BJ (cell line): ENCODE results near the gene LRBA. TPM values are rescaled to one million over a fixed set of nuclear protein-coding genes. Genes with fewer than 3 reads are reported as not detected.

ENCODE experiments used
- CTCF ChIA-PET: fragments of 350-600 bp; formaldehyde crosslinking; extraction: SDS; loops from one replicate; lab custom pipeline; 2021; ENCODE audit warnings: antibody characterized with exemption, inconsistent platforms; lab: Yijun Ruan, JAX
- POLR2A ChIA-PET: fragments of 300-600 bp; sonication (Branson Sonifier 250); formaldehyde crosslinking; extraction: SDS; loops from one replicate; lab custom pipeline; 2021; ENCODE audit warnings: antibody characterized with exemption; lab: Charles Lee
- DNase-seq: peaks from one replicate; pipeline ENCODE4 v3.0.0-alpha.2; 2011; ENCODE audit warnings: low read depth
- H3K27me3 ChIP-seq: 2 replicates; pipeline ENCODE4 v1.6.0; 2011; ENCODE audit warnings: low read length; ENCODE audit not compliant: control insufficient read depth, insufficient read depth
- H3K36me3 ChIP-seq: 2 replicates; pipeline ENCODE4 v1.5.1; 2011; ENCODE audit warnings: low read length; ENCODE audit not compliant: control insufficient read depth, insufficient read depth
- H3K4me3 ChIP-seq: 2 replicates; pipeline ENCODE4 v1.5.1; 2011; ENCODE audit warnings: low read depth, mild to moderate bottlenecking, control low read depth, low read length
- polyA plus RNA-seq: library from polyadenylated mRNA; depleted of rRNA; stranded (reverse); fragments of >200 nt; gene quantifications from 2 replicates; pipeline ENCODE4 v1.2.3, GENCODE V29; 2011
- TF ChIP-seq, protein P1 (sequence below): IDR thresholded peaks from 2 replicates; pipeline ENCODE4 v1.5.1; 2011; ENCODE audit warnings: low read depth, mild to moderate bottlenecking, control low read depth, inconsistent platforms, low read length, moderate library complexity; ENCODE audit not compliant: insufficient read depth

The LRBA gene
- polyA plus RNA-seq, 1 experiment = 8.2 TPM

GRCh38 chr4:150265806-150266205 is 749.3 kb downstream of the LRBA start:
- no peaks in the 10 kb centered on the region for H3K27me3 ChIP-seq
- TF ChIP-seq, protein P1, sequence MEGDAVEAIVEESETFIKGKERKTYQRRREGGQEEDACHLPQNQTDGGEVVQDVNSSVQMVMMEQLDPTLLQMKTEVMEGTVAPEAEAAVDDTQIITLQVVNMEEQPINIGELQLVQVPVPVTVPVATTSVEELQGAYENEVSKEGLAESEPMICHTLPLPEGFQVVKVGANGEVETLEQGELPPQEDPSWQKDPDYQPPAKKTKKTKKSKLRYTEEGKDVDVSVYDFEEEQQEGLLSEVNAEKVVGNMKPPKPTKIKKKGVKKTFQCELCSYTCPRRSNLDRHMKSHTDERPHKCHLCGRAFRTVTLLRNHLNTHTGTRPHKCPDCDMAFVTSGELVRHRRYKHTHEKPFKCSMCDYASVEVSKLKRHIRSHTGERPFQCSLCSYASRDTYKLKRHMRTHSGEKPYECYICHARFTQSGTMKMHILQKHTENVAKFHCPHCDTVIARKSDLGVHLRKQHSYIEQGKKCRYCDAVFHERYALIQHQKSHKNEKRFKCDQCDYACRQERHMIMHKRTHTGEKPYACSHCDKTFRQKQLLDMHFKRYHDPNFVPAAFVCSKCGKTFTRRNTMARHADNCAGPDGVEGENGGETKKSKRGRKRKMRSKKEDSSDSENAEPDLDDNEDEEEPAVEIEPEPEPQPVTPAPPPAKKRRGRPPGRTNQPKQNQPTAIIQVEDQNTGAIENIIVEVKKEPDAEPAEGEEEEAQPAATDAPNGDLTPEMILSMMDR = no peak
- DNase-seq = no peak
- CTCF ChIA-PET = interaction anchor here (0.7 to 1.3 kb wide), 2 partner anchors 13 to 302 kb away, joined by 3 to 4 read pairs; no protein-coding TSS in a partner anchor
- POLR2A ChIA-PET = no interaction called here
- peaks cover 5% of the 10 kb centered on the region for H3K36me3 ChIP-seq
- H3K4me3 ChIP-seq = no peak overlapping the region

DNA sequence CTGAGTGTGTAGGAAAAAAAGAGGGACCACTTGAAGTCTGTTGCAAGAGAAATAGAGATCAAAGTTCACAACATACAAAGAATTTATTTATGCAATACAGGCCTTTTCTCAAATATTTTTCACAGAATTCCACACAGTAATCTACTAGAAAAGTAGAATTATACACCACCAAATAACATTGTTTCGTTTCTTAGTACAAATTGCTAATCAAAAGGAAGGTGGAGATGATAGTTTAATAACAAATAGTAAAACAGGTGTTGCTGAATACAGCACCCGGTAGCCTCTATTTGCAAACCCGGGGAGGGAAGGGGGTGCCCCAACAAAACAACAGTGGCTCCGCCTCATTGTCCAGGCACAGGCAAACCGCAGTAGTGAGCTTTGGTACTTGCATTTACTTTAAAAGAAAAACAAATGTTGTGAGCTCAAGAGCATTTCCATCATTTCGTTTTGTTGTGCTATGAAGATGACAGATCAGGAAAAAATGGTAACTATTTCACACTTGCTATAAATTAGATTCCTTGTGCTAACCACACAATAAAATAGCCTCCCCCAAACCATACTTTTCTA is 750.4 kb downstream of the LRBA start:
- no peak for DNase-seq
- ChIA-PET CTCF (interaction anchor here (0.6 to 1.4 kb wide), 4 partner anchors 20 to 603 kb away, joined by 3 to 7 read pairs (median 6); no protein-coding TSS in a partner anchor), POLR2A (no interaction called here)
- Histone ChIP-seq H3K36me3 (peaks cover 14% of the 10 kb centered on the region), H3K27me3 (no peaks in the 10 kb centered on the region), H3K4me3 (no peak overlapping the region)
- TF ChIP-seq, protein P1 = no peak

DNA sequence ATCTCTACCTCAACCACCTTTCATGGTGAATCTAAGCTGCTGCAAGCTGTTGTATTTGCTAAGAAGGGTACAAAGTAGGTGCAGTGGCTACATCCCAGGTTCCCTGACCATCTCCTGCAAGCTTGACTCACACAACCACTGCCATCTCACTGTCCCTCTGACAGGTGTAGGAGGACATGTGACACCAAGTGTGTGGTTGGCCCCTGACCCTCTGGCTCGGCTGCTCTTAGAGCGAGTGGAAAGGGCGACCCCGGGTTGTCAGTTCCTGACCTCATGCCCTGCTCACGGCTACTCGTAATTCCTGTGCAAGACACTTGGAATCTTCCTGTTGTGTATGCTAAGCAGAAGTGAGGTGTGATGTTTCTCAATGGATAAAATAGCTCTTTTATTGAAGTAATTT is 752.5 kb downstream of the LRBA start:
- TF ChIP-seq, protein P1 = no peak
- Histone ChIP-seq H3K4me3 (no peak overlapping the region), H3K27me3 (no peaks in the 10 kb centered on the region), H3K36me3 (peaks cover 18% of the 10 kb centered on the region)
- POLR2A ChIA-PET = no interaction called here
- DNase-seq = no peak
- CTCF ChIA-PET = interaction anchor here (1.0 kb wide), 1 partner anchor 246 kb away, joined by 3 read pairs; no protein-coding TSS in a partner anchor

DNA sequence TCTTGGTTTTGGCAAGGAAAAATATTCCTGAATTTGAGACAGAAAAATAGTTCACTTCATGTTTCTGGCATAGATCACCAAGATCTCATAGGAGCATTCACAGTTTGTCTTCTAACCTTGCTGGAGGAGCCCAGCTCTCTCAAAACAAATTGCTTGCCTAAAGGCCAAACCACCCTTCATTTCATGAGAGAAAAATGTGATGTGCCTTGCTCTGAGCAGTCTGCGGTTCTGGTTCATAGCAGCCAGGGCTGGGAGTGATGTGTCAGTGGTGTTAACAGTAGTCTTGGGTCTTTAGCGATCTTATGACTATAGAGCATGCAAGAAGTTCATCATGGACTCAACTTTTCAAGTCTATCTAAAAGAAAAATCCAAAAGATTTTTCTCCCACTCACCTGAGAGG is 753.5 kb downstream of the LRBA start:
- no peak for DNase-seq
- peaks cover 23% of the 10 kb centered on the region for H3K36me3 ChIP-seq
- TF ChIP-seq, protein P1 = no peak
- H3K4me3 ChIP-seq = no peak overlapping the region
- no peaks in the 10 kb centered on the region for H3K27me3 ChIP-seq
- ChIA-PET CTCF (interaction anchor here (1.5 kb wide), 1 partner anchor 18 kb away, joined by 3 read pairs; no protein-coding TSS in a partner anchor), POLR2A (no interaction called here)

- DNase-seq = no peak
- ChIA-PET POLR2A (no interaction called here), CTCF (interaction anchor here (0.7 to 1.3 kb wide), 3 partner anchors 12 to 307 kb away, joined by 3 to 4 read pairs (median 3); no protein-coding TSS in a partner anchor)
- H3K4me3 ChIP-seq = no peak overlapping the region
- TF ChIP-seq, protein P1 = no peak
- peaks cover 27% of the 10 kb centered on the region for H3K36me3 ChIP-seq
- no peaks in the 10 kb centered on the region for H3K27me3 ChIP-seq
These were observed 755.1 kb downstream of the LRBA start for GRCh38 chr4:150259861-150260567.
